Activated CD4-positive, alpha-beta T cell treated with anti-CD3 and anti-CD28 coated beads, Interleukin-10, Interleukin-2, amounts not matched to agents 100 ng/mL and 50 ng/mL, durations not matched to agents 16 hours and 8 hours (primary cell): Measurements from ENCODE around the gene SNX10.

Experiments used
- DNase-seq: peaks from one replicate; pipeline ENCODE4 v3.0.0-alpha.2; 2020

The SNX10 gene

DNA sequence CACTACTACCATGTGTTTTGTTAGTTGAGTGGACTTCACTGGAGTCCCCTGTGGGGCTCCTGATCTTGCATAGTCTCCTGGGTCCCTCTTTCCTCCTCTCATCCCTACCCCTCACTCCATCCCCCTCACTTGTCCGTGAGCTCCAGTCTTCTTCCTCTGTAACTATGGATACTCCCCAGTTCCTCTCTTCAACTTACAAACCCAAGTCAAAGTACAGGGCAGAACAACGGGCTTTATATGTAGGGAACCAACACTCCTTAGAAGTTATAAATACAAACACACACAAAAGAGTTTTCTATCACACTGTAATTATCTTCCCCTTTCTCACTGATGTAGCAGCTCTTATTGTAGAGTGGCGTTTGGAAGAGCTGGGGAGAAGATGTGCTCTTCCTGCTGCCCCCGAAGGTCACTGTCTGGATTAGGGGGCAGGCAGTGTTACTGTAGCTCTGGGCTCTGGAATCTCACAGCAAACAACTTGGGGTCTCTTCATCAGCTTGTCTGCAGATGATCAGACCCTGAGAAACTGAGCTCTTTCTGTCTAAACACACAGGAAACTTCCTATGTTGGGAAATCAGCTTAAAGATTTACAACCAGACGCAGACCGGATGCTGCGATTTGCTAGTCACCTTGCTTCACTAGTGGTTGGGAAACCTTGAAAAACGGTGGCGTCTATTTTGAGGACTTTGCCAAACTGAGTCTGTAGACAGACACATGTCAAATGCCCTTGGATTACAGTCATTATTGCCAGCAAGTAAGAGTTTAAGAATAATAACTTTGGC, 13.6 kb downstream of the SNX10 start:
- DNase-seq, result peak; percentile 56

DNA sequence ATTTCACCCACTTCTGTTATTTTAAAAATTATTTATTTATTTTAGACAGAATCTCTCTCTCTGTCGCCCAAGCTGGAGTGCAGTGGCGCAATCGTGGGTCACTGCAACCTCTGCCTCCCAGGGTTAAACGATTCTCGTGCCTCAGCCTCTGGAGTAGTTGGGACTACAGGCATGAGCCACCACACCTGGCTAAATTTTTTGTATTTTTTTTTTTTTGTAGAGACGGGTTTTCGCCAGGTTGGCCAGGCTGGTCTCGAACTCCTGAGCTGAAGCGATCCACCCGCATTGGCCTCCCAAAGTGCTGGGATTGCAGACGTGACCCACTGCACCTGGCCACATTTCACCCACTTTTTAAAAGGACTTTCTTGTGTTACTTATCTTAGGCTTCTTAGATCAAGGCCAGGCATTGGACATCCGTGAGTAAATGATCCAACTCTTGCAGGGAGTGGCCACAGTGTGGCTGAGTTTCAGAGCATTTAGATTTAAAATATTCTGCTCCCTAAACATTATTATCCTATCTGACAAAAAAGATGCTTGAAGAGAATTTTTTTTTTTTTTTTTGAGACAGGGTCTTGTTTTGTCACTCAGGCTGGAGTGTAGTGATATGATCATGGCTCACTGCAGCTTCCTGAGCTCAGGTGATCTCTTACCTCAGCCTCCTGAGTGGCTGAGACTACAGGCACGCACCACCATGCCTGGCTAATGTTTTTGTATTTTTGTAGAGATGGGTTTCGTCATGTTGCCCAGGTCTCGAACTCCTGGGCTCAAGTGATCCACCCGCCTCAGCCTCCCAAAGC, 14.4 kb downstream of the SNX10 start:
- no peak for DNase-seq

DNA sequence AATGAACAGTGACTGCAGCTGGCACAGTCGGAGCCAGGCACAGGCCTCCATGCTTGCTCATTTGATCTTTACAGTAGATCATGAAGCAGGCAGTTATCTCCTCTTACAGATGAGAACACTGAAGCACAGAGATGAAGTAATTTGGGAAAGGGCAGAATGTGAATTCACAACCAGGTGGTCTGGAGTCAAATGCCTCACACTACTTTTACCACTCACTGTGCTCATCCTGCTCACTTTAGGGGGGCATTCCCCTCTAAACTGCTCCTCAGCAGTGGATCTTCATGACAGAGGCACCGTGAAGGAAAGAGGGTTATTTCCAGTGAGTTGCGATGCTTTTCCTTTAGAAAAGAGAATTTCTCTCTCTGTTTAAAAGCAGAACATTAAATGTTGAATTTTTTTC, 15.1 kb downstream of the SNX10 start:
- no peak for DNase-seq

DNA sequence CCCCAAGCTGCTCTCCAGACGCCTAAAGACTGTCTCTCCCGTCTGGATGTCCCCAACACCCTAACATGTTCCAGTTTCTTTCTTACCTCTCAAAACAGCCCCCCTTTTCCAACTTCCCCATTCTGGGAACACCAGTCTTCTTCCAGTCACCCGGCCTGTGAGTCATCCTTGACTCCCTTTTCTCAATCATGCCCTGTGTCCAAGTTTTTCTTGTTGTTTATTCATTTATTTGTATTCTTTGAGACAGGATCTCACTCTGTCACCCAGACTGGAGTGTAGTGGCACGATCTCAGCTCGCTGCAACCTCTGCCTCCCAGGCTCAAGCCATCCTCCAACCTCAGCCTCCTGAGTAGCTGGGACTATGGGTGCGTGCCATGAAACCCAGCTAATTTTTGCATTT, 15.6 kb downstream of the SNX10 start:
- DNase-seq, result no peak

DNA sequence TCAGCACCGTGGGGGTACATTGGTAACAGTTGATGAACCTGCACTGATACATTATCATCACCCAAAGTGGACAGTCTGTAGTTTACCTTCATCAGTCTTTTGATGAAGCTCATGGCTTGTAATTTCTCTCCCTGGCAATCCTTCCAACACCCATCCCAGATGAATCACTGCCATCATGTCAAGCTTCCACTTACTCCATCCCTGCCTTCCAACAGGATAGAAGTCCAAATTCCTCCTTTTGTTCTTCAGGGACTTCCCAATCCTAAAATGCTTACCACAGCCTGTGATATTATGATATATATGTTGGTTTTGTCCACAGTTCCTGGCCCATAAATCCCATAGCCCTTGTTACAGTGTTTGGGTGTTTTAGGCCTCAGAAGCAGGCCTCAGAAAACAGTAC, 16.1 kb downstream of the SNX10 start:
- no peak for DNase-seq

DNA sequence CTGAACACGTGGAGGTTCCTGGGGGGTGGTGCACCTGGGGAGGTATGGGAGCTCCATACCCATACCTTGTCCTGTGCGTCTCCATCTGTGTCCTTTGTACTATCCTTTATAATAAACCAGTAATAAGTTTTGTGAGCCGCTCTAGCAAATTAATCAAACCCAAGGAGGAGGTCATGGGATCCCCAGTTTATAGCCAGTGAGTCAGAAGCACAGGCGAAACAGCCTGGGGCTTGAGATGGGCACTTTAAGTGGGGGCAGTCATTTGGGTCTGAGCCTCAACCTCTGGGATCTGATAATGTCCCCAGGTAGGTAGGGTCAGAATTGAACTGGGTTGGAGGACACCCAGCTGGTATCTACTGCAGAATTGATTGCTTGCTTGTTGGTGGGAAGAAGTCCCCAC, 16.9 kb downstream of the SNX10 start:
- DNase-seq, result no peak

DNA sequence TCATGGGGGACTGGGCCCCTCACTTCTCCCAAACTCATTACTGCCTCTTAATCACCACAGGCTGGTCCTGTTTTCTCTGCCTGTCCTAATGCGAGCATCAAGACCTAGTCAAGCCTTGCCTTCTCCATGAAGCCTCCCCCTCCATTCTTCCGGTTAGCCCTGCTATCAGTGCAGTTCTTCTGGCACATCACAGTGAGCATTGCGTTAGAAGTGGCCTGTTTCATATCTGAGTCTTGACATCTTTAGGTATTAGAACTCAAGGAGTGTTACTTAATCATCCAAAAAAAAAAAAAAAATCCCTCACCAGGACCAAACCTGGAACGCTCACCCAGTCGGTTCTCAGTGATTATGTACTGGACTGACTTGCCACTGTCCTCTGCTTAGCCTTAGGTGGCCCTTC, 17.4 kb downstream of the SNX10 start:
- DNase-seq, result no peak

DNA sequence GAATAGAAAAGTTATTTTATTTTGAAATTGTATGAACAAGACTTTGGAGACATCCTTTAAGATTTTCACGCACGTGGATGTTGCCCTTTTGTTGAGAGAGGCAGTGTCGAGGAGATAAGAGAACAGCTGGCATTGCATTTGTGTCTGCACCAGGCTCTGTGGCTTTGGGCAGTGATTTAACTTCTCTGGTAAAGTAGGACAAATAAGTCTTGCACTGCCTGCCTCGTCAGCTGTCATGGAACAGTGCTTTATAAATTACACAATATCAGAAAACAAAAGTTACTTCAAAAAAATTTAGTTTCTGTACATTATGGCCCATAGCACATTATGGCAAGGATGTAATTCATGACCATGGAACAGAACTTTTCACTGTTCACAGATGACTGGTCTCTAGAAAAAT, 20.1 kb downstream of the SNX10 start:
- no peak for DNase-seq

DNA sequence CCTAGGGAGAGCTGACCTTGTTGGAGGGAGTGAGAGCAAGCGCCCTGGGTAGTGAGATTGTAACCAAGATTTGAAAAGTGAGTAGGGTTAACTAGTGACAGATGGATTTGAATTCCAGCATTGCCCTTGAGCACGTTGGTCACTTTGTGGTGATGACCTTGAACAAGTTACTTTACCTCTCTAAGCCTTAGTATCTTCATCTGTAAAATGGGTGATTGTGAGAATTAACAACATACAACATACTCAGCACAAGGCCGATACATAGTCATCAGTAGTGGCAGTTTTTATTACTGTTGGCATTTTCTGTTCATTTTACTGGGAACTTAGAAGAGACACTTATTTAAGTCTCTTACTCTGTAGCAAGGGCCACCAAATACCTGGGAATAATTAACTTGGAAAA, 25.5 kb downstream of the SNX10 start:
- DNase-seq, result no peak

DNA sequence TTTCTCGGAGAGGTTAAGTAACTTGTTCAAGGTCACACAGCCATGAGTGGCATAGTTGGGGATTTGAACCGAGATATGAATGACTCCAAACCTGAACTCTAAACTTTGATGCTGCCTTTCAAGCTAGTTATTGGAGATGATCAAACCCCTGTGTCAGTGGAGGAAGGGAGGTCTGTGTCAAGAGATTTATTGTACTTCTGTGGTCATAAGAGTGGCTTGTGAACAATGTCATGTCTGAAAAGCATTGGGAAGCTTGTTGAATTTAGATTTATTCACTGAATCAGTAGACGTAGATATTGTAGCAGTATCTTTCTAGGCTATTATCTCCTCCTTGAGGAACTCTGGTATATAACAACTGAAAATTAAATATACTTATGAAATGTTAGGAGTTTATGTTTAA, 27.3 kb downstream of the SNX10 start:
- DNase-seq, result no peak

DNA sequence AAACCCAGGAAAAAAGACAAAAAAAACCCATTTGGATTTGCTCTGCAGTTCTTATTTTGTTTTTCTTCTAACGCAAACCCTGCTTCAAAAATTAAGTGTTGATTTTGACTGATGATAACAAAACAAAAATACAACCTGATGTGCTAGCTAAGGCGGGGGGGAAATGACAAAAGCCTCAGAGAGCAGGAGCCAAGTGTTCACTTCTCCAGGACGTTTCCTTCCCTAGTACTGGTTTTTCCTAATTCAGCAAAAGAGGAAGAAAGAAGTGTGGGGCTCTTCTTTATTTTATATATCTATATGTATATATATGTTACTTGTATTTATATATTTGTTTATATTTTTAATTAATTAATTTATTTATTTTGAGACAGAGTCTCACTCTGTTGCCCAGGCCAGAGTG, 28.0 kb downstream of the SNX10 start:
- no peak for DNase-seq

DNA sequence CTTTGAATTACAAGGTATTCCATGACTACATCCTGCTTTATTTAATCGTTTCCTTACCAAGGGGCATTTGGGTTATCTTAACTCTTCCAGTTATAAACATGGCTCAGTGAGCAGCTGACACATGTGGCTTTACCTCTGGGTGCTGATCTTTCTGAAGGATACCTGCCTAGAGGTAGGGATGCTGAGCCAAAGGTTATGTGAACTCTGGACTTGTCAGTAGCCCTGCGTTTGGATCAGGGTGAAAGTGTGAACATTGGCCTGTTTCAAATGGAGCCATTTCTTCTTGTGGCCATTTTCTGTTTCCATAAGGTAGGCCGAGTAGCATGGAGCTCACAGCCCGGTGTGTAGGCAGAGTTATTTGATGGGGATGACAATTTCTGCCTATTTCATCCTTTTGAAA, 29.2 kb downstream of the SNX10 start:
- DNase-seq, result no peak

DNA sequence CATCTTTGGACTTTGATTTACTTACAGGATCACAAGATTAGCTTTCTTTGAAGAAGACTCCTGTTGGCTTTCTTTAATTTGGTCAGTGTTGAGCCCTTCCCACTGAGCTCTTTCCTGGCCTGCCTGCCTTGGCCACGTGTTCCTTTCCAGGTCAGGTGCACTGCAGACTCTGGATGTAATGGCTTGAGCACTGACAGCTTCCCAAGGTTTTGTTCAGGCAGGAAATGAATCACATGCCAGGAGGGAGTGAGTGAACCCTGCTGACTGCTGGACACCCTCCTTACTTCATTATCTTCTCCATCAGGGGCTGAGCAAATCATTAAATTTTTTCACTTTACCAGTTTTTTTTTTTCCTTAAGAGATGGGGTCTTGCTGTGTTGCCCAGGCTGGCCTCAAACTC, 29.8 kb downstream of the SNX10 start:
- no peak for DNase-seq

DNA sequence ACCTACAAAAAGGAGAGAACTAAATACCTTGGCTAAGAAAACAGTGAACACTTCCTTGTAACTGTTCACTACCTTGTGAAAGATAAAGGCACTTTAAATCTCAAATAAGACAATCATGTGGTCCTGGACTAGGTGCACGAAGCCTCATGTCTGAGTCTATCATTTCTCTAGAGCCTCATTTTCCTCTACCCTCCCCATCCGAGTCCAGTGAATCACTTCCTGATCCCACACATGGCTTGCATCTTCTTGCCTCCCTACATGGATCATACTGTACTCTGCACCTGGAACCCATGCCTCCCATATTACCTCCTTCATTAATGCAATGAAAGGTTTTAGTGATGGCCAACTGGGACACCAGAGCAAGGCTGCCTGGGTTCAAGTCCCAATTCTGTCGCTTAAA, 34.5 kb downstream of the SNX10 start:
- no peak for DNase-seq

DNA sequence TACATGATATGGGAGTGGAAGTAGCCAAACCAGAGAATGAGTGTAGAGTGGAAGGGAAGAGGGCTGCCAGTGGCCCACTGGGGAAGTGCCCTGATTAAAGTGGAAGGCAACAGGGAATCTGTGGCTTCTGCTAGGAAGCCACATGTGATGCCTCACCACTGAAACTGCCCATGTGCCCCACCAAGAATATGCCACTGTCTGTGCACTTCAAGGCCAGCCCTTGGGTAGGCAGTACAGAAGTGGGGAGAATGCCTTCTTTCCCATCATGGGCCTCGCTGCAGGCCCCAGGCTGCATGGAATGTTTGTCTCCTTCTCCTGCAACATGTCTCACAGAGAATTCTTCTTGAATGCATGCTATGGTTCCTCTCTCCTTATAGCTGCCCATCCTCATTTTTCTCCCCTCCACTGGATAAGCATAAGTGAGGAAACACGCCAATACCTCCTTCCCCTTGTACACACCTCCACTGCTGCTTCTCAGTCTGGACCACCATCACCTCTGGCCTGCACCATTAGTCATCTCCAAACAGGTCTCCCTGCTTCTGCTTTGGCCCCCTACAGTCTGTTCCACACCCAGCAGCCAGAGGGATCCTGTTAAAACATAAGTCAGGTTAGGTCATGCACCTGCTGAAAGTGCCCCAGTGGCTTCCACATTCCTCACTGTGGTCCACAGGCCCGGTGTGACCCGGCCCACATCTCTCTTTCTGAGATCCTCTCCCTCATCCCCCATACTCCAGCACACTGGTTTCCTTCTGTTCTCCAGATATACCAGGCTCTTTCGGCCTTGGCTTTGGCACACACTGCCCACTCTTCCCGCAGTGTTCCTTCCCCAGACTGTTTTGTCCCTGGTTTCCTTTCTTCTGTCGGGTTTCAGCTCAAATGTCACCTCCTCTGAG, 37.1 kb downstream of the SNX10 start:
- no peak for DNase-seq

DNA sequence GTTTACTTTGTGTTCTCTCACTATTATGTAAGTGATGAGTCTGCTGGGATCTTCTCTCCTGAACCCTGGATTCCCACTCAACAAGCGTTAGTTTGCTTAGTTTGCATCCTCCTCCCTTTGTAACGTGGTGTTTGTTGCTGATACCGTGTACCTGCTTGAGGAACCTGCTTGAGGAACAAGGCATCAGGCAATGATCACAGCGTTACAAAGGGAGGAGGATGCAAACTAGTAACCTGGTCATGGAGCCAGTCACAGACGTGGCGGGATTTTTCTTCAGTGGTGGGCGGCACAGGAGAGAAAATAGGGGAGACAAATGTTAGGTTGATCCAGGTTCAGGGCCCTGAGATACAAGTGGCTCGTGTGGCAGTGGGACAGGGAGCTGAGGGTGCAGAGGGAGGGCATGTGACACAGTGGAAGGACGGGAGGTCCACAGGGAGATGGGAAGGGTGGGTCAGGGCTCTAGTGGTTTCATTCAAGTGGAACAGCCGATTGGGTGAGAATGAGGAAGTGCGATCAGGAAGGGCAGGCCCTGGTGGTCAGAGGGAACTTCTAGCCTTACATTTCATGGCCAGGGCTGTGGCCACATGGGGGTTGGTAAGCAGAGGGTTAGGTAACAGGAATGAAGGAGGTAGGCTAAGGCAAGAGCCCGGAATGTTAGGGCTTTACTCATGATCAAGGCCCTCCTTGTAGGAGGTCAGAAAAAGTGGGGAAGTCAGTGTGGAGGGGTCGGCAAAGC, 38.0 kb downstream of the SNX10 start:
- no peak for DNase-seq

DNA sequence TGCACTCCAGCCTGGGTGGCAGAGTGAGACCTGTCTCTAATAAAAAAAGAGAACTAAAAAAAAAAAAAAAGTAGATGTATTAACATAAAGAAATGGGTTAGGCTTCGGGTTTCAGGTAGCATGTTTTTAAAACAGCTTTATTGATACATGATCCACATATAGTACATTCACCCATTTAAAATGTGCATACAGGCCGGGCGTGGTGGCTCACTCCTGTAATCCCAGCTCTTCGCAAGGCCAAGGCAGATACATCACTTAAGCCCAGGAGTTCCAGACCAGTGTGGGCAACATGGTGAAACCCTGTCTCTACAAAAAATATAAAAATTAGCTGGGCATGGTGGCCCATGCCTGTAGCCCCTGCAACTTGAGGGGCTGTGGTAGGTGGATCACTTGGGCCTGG, 39.5 kb downstream of the SNX10 start:
- DNase-seq, result no peak

DNA sequence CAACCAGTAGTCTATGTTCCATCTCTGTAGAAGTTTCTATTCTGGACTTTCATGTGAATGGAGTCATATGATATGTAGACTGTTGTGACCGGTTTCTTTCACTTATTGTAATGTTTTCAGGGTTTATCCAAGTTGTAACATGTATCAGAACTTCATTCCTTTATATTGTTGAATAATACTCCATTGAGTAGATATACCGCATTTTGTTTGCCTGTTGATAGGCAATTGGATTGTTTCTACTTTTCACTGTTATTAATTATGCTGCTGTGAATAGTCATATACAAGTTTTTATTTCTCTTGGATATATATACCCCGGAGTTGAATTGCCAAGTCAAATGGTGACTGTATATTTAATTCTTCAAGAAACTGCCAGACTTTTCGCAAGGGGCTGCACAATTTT, 40.1 kb downstream of the SNX10 start:
- DNase-seq, result no peak

DNA sequence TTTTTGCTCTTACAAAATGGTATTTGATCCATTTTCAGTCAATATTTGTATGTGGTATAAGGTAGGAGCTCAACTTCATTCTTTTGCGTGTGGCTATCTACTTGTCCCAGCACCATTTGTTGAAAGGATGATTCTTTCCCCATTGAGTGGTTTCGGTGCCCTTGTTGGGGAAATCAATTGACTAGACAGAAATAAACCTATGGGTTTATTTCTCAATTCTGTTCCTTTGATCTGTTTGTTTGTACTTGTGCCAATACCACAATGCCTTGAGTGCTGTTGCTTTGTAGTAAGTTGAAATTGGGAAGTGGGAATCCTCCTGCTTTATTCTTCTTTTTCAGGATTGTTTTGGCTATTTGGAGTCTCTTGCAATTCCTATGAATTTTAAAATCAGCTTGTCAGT, 41.0 kb downstream of the SNX10 start:
- no peak for DNase-seq

DNA sequence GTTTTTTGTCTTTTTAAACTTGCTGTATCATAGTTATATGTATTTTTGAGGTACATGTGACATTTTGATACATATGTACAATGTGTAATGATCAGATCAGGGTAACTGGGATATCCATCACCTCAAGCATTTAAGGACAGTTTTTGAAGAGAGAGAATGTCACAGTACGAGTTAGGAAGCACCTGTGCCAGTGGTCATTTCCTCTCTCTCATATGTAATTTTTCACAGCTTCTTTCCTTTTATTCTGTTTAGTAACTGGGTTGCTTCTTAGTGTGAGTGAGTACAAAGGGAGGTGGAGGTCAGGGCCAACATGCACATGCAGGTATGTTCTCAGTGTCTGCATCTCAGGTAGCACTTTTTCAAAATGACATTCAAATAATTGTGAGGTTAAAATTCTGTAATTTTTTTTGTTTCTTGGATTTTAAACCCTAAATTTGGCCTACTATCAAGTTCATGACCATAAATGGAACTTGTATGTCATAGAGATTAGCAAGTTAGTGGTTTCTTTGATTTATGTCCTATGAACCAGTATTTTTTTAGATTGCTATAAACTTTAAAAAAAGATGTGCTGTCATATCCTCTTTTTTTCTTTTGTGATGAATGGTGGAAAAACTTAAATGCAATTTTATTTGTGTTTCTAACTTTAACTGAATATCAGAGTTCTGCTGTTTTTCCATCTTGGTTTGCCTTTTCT, 42.7 kb downstream of the SNX10 start:
- no peak for DNase-seq

DNA sequence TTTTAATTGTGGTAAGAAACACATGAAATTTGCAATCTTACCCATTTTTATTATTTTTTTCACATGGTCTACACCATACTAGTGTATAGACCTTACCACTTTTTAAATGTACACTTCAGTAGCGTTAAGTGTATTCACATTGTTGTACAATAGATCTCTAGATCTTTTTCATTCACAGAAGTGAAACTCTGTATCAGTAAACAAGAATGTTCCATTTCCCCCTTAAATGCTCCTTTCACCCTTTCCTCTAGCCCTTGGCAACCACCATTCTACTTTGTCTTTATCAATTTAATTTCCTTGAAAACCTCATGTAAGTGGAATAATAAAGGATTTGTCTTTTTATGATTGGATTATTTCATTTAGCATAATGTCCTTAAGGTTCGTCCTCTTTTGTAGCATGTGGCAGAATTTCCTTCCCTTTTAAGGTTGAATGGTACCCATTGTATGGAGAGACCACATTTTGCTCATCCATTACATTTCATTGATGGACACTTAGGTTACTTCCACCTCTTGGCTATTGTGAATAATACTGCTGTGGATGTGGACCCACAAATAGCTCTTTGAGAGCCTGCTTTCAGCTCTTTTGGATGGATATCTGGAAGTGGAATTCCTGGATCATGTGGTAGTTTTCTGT, 45.7 kb downstream of the SNX10 start:
- no peak for DNase-seq
